Stimulated activated CD4-positive, alpha-beta T cell treated with anti-CD3 and anti-CD28 coated beads, Interleukin-2, amount 100 ng/mL, for 4 hours (primary cell): Measurements from ENCODE around the gene RMC1.
A peak's percentile ranks its signal among the peaks of the same experiment; 100 is the strongest.
"Not testable (repeated sequence)": the region's sequence is repeated elsewhere in the genome, so short reads cannot be mapped to it uniquely, and the experiment has no call there.

Experiments
- DNase-seq: peaks from one replicate; pipeline ENCODE4 v3.0.0-alpha.2; 2020; ENCODE audit warnings: low read depth

RMC1 gene

GRCh38 chr18:23498117-23498516 is 5.2 kb upstream of the RMC1 start:
- no peak for DNase-seq

- peak; percentile 55 for DNase-seq
Observed at GRCh38 chr18:23498877-23499276, 4.4 kb upstream of the RMC1 start.

- no peak for DNase-seq
Observed at GRCh38 chr18:23499291-23499781, 4.0 kb upstream of the RMC1 start.

- DNase-seq = no peak
Observed at GRCh38 chr18:23501626-23502025, 1.7 kb upstream of the RMC1 start.

- no peak for DNase-seq
Observed at GRCh38 chr18:23502516-23503037, 734 bp upstream of the RMC1 start.

- no peak for DNase-seq
Observed at GRCh38 chr18:23503963-23504344, 643 bp downstream of the RMC1 start.

- DNase-seq = no peak
Observed at GRCh38 chr18:23504720-23505119, 1.4 kb downstream of the RMC1 start.

- no peak for DNase-seq
Observed at GRCh38 chr18:23506393-23506792, 3.1 kb downstream of the RMC1 start.

GRCh38 chr18:23510923-23511322 is 7.6 kb downstream of the RMC1 start:
- DNase-seq = not testable (repeated sequence)

- not testable (repeated sequence) for DNase-seq
Observed at GRCh38 chr18:23512216-23512615, 8.9 kb downstream of the RMC1 start.

- no peak for DNase-seq
Observed at GRCh38 chr18:23512641-23513040, 9.3 kb downstream of the RMC1 start.

GRCh38 chr18:23515911-23516546 is 12.7 kb downstream of the RMC1 start:
- peak; percentile 62 for DNase-seq

- no peak for DNase-seq
Observed at GRCh38 chr18:23519734-23520133, 16.4 kb downstream of the RMC1 start.

GRCh38 chr18:23521271-23521670 is 18.0 kb downstream of the RMC1 start:
- no peak for DNase-seq

- DNase-seq = no peak
Observed at GRCh38 chr18:23521907-23522306, 18.6 kb downstream of the RMC1 start.

- no peak for DNase-seq
Observed at GRCh38 chr18:23523429-23524212, 20.3 kb downstream of the RMC1 start.

GRCh38 chr18:23524213-23524707 is 20.9 kb downstream of the RMC1 start:
- no peak for DNase-seq

GRCh38 chr18:23526501-23527063 is 23.3 kb downstream of the RMC1 start:
- DNase-seq = no peak

GRCh38 chr18:23528580-23529472 is 25.5 kb downstream of the RMC1 start:
- DNase-seq = no peak

GRCh38 chr18:23529604-23530003 is 26.3 kb downstream of the RMC1 start:
- DNase-seq = no peak

- DNase-seq = no peak
Observed at GRCh38 chr18:23530195-23530594, 26.9 kb downstream of the RMC1 start.

- DNase-seq = no peak
Observed at GRCh38 chr18:23531912-23532311, 28.6 kb downstream of the RMC1 start.
